HUES64 (cell line): ENCODE data around the gene NID1. TPM values are rescaled to one million over a fixed set of nuclear protein-coding genes. Genes with fewer than 3 reads are reported as not detected.

ENCODE experiments used
- H3K27ac ChIP-seq: 2 replicates; pipeline ENCODE4 v1.7.0; 2013; ENCODE audit warnings: low read depth, low read length, inconsistent platforms
- H3K27me3 ChIP-seq: 2 replicates; pipeline ENCODE4 v1.6.1; 2013; ENCODE audit warnings: mild to moderate bottlenecking, low read length; ENCODE audit not compliant: insufficient read depth
- H3K36me3 ChIP-seq: 2 replicates; pipeline ENCODE4 v1.6.1; 2013; ENCODE audit warnings: mild to moderate bottlenecking, low read length; ENCODE audit not compliant: insufficient read depth
- H3K4me1 ChIP-seq: 2 replicates; pipeline ENCODE4 v1.6.1; 2013; ENCODE audit warnings: mild to moderate bottlenecking, low read length, moderate library complexity; ENCODE audit not compliant: insufficient read depth
- H3K4me3 ChIP-seq: 2 replicates; pipeline ENCODE4 v1.5.1; 2013; ENCODE audit warnings: mild to moderate bottlenecking, low read length, moderate library complexity
- H3K9ac ChIP-seq: 2 replicates; pipeline ENCODE4 v1.6.1; 2013; ENCODE audit warnings: mild to moderate bottlenecking, low read depth, low read length
- H3K9me3 ChIP-seq: 2 replicates; pipeline ENCODE4 v1.6.1; 2013; ENCODE audit warnings: low read depth, low read length; ENCODE audit not compliant: insufficient read depth
- WGBS: fragments of 150-250, 120-280 bp; methylation state at CpG from one replicate; pipeline ENCODE4 v1.1.7; 2013; ENCODE audit warnings: missing lambda C conversion rate; 5-methylcytosine and 5-hydroxymethylcytosine counted together
- polyA plus RNA-seq, 2 experiments: library from polyadenylated mRNA; stranded (reverse); fragments of 50-300 nt; gene quantifications; one replicate each; pipeline ENCODE4 v1.2.3, GENCODE V29; 2013

The NID1 gene
- 13.3 TPM for polyA plus RNA-seq (2013, experiment 1 of 2)
- 18.6 TPM for polyA plus RNA-seq (2013, experiment 2 of 2)

GRCh38 chr1:236064674-236065508 lies at the start of gene NID1:
Gene NID1 (minus strand): TSS chr1:236065090. CDS start chr1:236065079, 11 bp downstream.
- H3K9ac ChIP-seq = peak within 1 kb of the TSS; percentile 70
- H3K9me3 ChIP-seq = no peaks in the 10 kb centered on the region
- peaks cover 49% of the 10 kb centered on the region for H3K27me3 ChIP-seq
- peak within 1 kb of the TSS; percentile 70 for H3K4me3 ChIP-seq
- H3K36me3 ChIP-seq = no peaks in the 10 kb centered on the region
- H3K4me1 ChIP-seq = peaks cover 13% of the 10 kb centered on the region; the same call in 1 of the 2 replicates
- no peak within 1 kb of the TSS for H3K27ac ChIP-seq
- under 1% methylated on average over 100 of the region's 100 CpGs for WGBS

- no peaks in the 10 kb centered on the region for H3K9me3 ChIP-seq
Observed at GRCh38 chr1:236114076-236114747, 49.3 kb upstream of the NID1 start.

GRCh38 chr1:236113324-236114032 lies 48.6 kb upstream of the NID1 start:
- no peak overlapping the region for H3K9ac ChIP-seq
- H3K9me3 ChIP-seq = no peaks in the 10 kb centered on the region
- no peak overlapping the region for H3K27ac ChIP-seq
- no peaks in the 10 kb centered on the region for H3K4me1 ChIP-seq
- H3K27me3 ChIP-seq = no peaks in the 10 kb centered on the region
- no peaks in the 10 kb centered on the region for H3K36me3 ChIP-seq
- 94% methylated on average over 15 of the region's 15 CpGs for WGBS
- H3K4me3 ChIP-seq = no peak overlapping the region

More at GRCh38 chr1:236114076-236114747, 49.3 kb upstream of the NID1 start:
- no peak overlapping the region for H3K27ac ChIP-seq
- no peak overlapping the region for H3K9ac ChIP-seq
- H3K4me3 ChIP-seq = no peak overlapping the region
- H3K27me3 ChIP-seq = no peaks in the 10 kb centered on the region
- no peaks in the 10 kb centered on the region for H3K36me3 ChIP-seq
- 95% methylated on average over 5 of the region's 5 CpGs for WGBS
- H3K4me1 ChIP-seq = no peaks in the 10 kb centered on the region

- no peak overlapping the region for H3K9ac ChIP-seq
- WGBS = 97% methylated on average over 6 of the region's 6 CpGs
- H3K36me3 ChIP-seq = no peaks in the 10 kb centered on the region
- no peaks in the 10 kb centered on the region for H3K4me1 ChIP-seq
- H3K4me3 ChIP-seq = no peak overlapping the region
- H3K27ac ChIP-seq = no peak overlapping the region
- H3K9me3 ChIP-seq = no peaks in the 10 kb centered on the region
- H3K27me3 ChIP-seq = no peaks in the 10 kb centered on the region
Observed at GRCh38 chr1:236112332-236112627, 47.4 kb upstream of the NID1 start.

GRCh38 chr1:236111527-236112331 lies 46.8 kb upstream of the NID1 start:
- Histone ChIP-seq H3K4me3 (no peak overlapping the region), H3K27ac (no peak overlapping the region), H3K36me3 (no peaks in the 10 kb centered on the region), H3K9ac (no peak overlapping the region), H3K4me1 (no peaks in the 10 kb centered on the region), H3K27me3 (no peaks in the 10 kb centered on the region), H3K9me3 (no peaks in the 10 kb centered on the region)
- WGBS = 90% methylated on average over 17 of the region's 17 CpGs

GRCh38 chr1:236110137-236110536 lies 45.2 kb upstream of the NID1 start:
- no peaks in the 10 kb centered on the region for H3K9me3 ChIP-seq
- H3K27me3 ChIP-seq = no peaks in the 10 kb centered on the region
- no peak overlapping the region for H3K9ac ChIP-seq
- 95% methylated on average over 13 of the region's 13 CpGs for WGBS
- no peak overlapping the region for H3K4me3 ChIP-seq
- no peak overlapping the region for H3K27ac ChIP-seq
- H3K4me1 ChIP-seq = no peaks in the 10 kb centered on the region
- no peaks in the 10 kb centered on the region for H3K36me3 ChIP-seq

GRCh38 chr1:236108027-236108648 lies 43.2 kb upstream of the NID1 start:
- H3K27me3 ChIP-seq = peaks cover 2% of the 10 kb centered on the region
- no peak overlapping the region for H3K27ac ChIP-seq
- no peak overlapping the region for H3K9ac ChIP-seq
- H3K4me1 ChIP-seq = peaks cover 4% of the 10 kb centered on the region
- H3K4me3 ChIP-seq = no peak overlapping the region
- no peaks in the 10 kb centered on the region for H3K9me3 ChIP-seq
- no peaks in the 10 kb centered on the region for H3K36me3 ChIP-seq
- WGBS = 94% methylated on average over 7 of the region's 7 CpGs

GRCh38 chr1:236107121-236107907 lies 42.4 kb upstream of the NID1 start:
- Histone ChIP-seq H3K4me1 (peaks cover 9% of the 10 kb centered on the region), H3K9me3 (no peaks in the 10 kb centered on the region), H3K36me3 (no peaks in the 10 kb centered on the region), H3K9ac (no peak overlapping the region), H3K27me3 (peaks cover 2% of the 10 kb centered on the region), H3K27ac (no peak overlapping the region), H3K4me3 (no peak overlapping the region)
- WGBS = 90% methylated on average over 9 of the region's 9 CpGs

- Histone ChIP-seq H3K36me3 (no peaks in the 10 kb centered on the region), H3K9ac (0 out of 2 replicates have a peak overlapping the region, but pooled peaks have one; percentile 31), H3K27me3 (peaks cover 2% of the 10 kb centered on the region), H3K4me3 (0 out of 2 replicates have a peak overlapping the region, but pooled peaks have one; percentile 19), H3K9me3 (no peaks in the 10 kb centered on the region), H3K4me1 (peaks cover 9% of the 10 kb centered on the region), H3K27ac (no peak overlapping the region)
- 33% methylated on average over 13 of the region's 13 CpGs for WGBS
Observed at GRCh38 chr1:236103646-236104218, 38.8 kb upstream of the NID1 start.
